GM19193 (cell line): ENCODE measurements around the gene OLFML2A.

Source experiments
- POLR2A ChIP-seq: IDR thresholded peaks from 4 replicates; pipeline ENCODE4 v1.6.1; 2011; ENCODE audit not compliant: insufficient read depth, insufficient read length; ENCODE audit errors: extremely low read depth

Gene OLFML2A

DNA sequence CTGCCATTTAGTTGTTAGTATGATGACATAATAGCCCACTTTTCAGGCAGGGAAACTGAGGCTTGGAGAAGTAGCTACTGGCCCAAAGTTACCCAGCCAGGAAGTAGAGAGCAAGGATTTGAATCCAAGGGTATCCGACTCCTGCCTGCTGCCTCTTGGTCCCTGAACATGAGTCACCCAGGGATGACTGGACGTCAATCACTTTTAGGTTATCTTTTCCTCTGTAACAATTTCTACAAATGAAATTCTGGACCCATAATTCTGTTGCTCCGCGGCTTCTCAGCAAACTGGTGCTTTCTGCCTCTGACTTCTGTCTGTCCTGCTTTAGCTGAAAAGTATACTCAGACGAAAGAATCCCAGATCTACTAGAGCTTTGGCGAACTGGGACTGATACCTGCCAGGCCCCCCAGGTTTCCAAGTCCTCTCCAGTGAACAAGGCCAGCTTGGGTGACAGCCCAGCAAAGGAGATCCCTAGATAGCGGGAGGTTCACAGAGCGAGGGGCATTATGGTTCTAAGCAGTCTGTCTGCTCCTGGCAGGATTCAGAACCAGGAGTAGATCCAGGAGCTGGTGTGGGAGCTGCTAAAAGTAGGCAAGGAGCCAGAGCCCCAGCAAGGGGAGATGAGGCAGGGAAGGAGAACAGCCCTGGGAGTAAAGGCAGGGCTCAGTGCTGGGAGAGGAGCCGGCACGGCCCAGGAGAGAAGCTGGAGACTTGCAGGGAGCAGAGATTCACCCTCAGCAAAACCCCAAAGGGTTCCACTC is 20.6 kb downstream of the OLFML2A start:
- TF ChIP-seq POLR2A, result no peak

DNA sequence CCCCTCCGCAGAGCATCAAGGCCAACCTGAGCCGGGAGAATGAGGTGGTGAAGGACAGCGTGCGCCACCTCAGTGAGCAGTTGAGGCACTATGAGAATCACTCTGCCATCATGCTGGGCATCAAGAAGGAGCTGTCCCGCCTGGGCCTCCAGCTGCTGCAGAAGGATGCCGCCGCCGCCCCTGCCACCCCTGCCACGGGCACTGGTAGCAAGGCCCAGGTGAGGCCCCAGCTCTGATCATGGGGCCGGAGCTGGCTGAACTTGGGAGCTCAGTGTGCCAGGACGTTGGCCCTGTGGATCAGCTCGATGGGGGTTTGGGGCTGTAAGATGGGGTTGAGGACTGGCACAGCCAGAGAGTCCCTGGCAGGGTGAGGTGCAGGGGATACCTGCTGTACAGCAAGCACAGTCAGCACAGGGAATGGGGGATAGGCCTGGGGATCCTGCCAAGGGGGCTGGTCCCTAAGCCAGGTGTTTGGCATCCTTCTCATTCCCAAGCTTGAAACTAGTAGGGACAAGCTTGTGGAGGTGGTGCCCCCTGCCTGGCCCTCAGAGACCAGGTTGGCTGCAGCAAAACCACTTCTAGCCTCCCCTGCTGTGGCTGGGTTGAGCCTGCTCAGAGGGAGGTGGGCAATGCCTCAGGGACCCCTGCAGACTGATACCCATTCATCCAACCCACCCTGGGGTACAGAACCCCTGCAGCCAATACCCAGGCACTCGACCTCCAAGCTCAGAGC is 22.5 kb downstream of the OLFML2A start:
- no peak for TF ChIP-seq POLR2A

DNA sequence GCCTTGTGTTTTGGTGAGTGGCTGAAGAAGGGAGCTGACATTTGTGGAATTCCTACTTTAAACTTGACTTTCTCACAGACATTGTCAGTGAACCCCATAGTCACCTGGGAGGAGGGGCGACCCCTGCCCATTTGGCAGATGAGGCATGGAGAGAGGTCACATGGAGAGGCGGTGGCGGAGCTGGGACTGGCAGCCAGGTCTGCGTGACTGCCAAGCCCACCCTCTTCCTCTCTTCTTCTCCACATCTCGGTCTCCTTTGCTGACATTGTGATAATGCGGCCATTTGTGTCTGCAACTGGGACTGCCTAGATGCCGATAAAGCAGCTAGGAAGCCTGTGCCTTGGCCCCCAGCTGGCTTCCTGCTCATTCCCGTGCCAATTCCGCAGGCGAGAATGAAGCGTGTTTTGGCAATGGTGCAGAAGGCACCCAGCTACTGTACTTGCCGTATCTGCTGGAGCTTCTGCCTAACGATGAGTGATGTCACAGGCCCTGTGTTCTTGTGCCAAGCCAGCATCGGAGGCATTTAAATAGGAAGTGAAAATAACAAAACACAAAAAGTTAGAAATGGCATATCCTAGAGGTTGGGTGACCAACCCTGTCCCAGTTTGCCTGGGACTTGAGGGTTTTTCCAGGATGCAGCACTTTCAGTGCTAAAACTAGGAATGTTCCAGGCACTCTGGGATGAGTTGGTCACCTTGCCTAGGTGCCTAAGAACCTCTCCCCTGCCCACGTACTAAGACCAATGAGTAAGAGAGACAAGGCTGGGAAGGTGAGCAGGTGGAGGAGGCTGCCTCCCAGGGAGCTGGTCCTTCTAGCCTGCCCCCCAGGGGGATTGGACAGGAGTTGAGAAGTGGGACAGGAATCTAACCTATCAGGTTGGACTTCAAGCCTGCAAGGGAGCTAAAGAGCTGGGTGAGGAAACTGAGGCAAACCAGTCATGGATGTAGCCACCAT is 23.6 kb downstream of the OLFML2A start:
- TF ChIP-seq POLR2A, result no peak

DNA sequence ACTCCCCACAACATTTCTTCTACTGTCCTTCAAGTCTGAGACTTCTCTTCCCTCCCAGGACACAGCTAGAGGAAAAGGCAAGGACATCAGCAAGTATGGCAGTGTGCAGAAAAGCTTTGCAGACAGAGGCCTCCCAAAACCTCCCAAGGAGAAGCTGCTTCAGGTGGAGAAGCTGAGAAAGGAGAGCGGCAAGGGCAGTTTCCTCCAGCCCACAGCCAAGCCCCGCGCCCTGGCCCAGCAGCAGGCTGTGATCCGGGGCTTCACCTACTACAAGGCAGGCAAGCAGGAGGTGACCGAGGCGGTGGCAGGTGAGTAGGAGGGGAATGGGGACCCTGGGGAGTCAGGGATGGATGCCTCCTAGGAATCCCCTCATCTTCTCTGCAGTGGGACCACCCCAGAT is 24.4 kb downstream of the OLFML2A start:
- no peak for TF ChIP-seq POLR2A

DNA sequence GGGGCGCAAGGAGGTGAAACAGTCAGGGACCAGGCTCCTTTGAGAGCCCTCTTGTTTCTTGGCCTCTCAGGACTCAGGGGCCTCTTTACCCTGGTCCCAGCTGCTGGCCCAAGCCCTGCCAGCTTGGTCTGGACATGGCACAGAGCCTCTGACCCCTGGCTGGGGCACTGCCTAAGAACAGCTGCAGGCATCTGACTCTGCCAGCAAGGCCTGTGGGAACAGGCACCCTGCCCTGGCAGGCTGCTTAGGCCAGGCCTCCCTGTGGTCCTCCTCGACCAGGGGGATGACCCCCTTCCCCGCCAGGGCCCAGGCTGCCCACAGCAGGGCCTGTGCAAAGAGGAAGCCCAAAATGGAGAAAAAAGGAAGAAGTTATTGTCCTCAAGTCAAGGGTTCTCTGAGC is 25.5 kb downstream of the OLFML2A start:
- TF ChIP-seq POLR2A, result no peak

DNA sequence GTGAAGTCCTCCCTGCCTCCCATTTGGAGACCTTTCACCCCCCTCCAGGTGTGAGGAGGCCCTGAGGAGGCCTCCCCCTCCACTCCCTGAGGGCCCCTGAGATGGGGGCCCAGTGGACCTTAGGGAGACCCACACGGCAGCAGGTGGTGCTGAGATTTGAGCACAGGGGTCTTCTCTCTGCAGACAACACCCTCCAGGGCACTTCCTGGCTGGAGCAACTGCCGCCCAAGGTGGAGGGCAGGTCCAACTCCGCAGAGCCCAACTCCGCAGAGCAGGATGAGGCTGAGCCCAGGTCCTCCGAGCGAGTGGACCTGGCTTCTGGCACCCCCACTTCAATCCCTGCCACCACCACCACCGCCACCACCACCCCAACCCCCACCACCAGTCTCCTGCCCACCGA is 27.0 kb downstream of the OLFML2A start:
- TF ChIP-seq POLR2A, result no peak

DNA sequence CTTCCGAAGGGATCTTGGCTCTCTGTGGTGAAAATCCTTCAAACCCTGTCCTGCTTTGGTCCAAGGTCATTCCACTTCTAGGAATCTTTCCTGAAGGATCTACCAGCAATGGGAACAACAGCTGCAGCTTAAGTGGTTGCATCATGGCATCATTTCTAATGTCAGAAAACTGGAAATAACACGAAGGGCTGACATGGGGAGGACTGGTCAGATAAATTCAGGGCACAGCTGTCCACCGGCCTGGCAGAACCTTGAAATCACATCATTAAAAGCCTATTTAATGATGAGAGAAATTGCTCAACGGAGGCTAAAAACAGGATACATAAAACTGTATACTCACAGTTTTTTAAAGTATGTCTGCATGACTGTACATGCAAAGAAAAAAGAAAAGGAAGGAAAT is 28.3 kb downstream of the OLFML2A start:
- TF ChIP-seq POLR2A, result no peak

DNA sequence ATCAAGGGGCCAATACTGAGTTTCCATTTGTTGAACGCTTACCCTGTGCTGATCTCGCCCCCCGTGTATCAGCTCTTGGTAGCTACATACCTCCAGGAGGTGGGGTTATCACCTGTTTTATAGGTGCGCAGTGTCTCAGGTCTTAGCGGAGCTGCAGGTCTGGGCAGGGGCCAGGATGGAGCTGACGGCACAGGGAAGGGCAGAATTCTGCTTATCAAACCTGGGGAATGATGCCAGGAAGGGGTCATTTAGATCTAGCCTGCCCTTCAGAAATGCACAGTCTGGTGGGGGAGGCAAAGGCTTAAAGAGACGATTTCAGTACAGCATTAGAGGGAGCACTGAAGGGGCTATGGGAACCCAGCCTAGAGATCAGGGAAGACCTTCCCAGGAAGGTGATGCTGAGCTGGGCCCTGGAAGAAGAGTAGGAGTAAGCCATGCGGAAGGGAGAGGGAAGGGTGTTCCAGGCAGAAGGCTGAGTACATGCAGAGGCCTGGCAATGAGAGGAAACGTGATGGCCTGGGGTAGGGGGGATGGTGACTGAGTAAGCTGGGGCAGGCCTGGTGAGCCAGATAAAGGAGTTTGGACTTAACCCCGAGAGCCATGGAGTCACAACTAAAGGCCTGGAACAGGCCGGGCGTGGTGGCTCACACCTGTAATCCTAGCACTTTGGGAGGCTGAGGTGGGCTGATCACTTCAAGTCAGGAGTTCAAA is 31.5 kb downstream of the OLFML2A start:
- no peak for TF ChIP-seq POLR2A

DNA sequence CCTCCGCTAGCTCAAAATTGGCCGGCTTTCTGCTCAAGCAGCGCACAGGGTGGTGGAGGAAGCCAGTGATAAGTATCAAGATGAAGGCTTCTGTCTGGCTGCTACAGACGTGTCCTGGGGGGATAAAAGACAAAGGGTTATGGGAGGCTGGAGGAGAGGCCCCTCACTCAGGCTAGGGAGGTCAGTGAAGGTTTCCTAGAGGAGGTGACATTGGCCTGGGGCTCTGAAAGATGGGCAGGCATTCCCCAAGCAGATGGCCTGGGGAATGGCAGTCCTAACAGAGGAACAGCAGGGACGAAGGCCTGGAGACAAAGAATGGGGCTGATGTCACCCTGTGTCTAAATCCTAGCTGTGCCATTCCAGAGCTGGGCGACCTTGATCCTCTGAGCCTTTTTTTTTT is 32.3 kb downstream of the OLFML2A start:
- TF ChIP-seq POLR2A, result no peak

DNA sequence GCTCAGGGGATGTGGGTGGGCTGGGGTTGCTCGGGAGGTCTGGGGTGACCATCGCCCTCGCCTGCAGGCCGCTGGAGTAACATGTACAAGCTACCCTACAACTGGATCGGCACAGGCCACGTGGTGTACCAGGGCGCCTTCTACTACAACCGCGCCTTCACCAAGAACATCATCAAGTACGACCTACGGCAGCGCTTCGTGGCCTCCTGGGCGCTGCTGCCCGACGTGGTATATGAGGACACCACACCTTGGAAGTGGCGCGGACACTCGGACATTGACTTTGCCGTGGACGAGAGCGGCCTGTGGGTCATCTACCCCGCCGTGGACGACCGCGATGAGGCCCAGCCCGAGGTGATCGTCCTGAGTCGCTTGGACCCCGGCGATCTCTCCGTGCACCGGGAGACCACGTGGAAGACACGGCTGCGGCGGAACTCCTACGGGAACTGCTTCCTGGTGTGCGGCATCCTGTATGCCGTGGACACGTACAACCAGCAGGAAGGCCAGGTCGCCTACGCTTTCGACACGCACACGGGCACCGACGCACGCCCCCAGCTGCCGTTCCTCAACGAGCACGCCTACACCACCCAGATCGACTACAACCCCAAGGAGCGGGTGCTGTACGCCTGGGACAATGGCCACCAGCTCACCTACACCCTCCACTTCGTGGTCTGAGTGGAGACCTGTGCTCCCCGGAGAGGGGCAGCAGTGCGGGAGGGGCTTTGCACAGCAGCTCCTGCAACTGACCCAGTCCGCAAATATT is 33.0 kb downstream of the OLFML2A start:
- TF ChIP-seq POLR2A, result no peak

DNA sequence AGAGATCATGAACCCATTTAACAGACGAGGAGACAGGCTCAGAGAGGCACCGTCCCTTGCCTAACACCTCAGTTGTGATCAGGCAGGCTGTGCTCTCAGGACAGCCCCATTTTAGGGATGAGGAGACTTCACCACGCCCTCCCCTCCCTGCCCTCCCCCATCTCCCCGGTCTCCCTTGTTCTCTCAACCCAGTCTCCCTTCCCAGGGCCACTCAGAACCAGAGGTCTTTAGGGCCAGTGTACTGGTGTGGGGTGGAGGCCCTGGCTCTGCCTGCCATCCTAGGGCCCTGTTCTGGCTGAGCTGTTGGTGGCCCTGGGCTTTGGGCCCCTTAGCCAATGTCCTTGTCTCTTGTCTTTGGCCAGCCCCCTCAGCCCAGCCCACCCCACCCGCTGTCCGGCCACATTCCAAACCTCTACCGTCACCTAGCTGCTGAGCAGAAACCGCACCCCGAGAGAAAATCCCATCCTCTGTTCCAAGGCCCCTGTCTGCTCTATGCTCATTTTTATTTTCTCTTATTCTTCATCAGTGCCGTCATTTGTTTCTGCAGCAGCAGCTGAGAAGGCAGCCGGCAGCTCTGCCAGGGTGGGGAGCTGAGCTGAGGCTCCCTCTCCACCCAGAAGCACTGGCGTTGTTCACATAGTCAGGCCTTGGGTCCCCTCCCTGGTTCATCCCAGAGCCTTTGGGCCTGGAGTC is 33.9 kb downstream of the OLFML2A start:
- no peak for TF ChIP-seq POLR2A

DNA sequence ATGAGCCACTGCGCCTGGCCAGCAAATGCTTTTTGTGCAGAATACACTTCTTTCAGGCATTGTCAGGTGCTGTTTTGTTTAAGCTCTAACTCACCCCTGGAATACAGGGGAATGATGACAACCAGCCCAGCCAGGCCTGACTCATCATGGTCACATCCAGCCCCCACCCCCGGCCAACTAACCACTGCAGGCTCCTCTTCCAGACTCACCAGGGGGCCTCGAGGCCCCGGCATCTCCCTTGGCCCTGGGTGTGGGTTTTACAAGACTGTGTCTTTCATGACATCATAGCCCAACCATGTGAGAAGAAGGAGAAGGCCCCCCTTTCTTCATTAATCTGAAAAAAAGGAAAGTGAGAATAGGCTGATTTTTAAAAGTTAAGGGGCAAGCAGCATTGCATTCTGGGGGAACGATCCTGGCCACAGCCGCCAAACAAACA is 35.5 kb downstream of the OLFML2A start:
- no peak for TF ChIP-seq POLR2A

DNA sequence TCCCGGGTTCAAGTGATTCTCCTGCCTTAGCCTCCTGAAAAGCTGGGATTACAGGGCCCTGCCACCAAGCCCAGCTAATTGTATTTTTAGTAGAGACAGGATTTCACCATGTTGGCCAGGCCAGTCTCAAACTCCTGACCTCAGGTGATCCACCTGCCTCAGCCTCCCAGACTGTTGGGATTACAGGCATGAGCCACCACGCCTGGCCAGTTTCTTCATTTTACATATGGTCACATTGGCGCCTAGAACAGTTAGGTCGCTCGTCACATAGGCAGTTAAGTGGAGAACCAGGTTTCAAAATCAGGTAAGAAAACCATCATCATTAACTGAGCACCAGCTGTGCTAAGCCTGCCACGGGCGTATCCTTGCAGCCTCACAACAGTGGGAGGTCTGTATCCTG is 36.1 kb downstream of the OLFML2A start:
- no peak for TF ChIP-seq POLR2A
